Glutamatergic neuron (in vitro differentiated cells): ENCODE measurements around the gene NELFB. TPM values are rescaled to one million over a fixed set of nuclear protein-coding genes. Genes with fewer than 3 reads are reported as not detected.

Experiments used
- DNase-seq: peaks from one replicate; pipeline ENCODE4 v3.0.0; 2022
- H3K27ac Mint-ChIP-seq: one replicate; pipeline ENCODE4 v1.8.0; 2020; ENCODE audit warnings: mild to moderate bottlenecking, mixed read lengths, inconsistent platforms; ENCODE audit not compliant: unreplicated experiment
- H3K27me3 Mint-ChIP-seq: one replicate; pipeline ENCODE4 v1.8.0; 2020; ENCODE audit warnings: mild to moderate bottlenecking, moderate library complexity, mixed read lengths, inconsistent platforms; ENCODE audit not compliant: unreplicated experiment
- H3K36me3 Mint-ChIP-seq: one replicate; pipeline ENCODE4 v1.8.0; 2020; ENCODE audit warnings: mild to moderate bottlenecking, mixed read lengths, inconsistent platforms; ENCODE audit not compliant: unreplicated experiment
- H3K4me1 Mint-ChIP-seq: one replicate; pipeline ENCODE4 v1.8.0; 2020; ENCODE audit warnings: mild to moderate bottlenecking, low read depth, mixed read lengths, inconsistent platforms; ENCODE audit not compliant: unreplicated experiment
- H3K4me3 Mint-ChIP-seq: one replicate; pipeline ENCODE4 v1.8.0; 2020; ENCODE audit warnings: mild to moderate bottlenecking, mixed read lengths, inconsistent platforms; ENCODE audit not compliant: unreplicated experiment
- H3K9me3 Mint-ChIP-seq: one replicate; pipeline ENCODE4 v1.8.0; 2020; ENCODE audit warnings: mild to moderate bottlenecking, moderate library complexity, mixed read lengths, inconsistent platforms; ENCODE audit not compliant: unreplicated experiment
- total RNA-seq: library from RNA; stranded (reverse); fragmentation: NEBNext Ultra II Directional; extraction: Animal tissue kit (Norgen Biotek cat#: 25700); gene quantifications from one replicate; pipeline ENCODE4 v1.2.1, GENCODE V29; 2021; ENCODE audit not compliant: unreplicated experiment
- TF ChIP-seq, protein P1 (sequence below): fragments of 200-600 bp; sonication (generic); IDR thresholded peaks from one replicate; pipeline ENCODE4 v1.5.0; 2021; ENCODE audit not compliant: partially characterized antibody, unreplicated experiment

The NELFB gene
- total RNA-seq, 1 donor from 2014 or later = 48.5 TPM

DNA sequence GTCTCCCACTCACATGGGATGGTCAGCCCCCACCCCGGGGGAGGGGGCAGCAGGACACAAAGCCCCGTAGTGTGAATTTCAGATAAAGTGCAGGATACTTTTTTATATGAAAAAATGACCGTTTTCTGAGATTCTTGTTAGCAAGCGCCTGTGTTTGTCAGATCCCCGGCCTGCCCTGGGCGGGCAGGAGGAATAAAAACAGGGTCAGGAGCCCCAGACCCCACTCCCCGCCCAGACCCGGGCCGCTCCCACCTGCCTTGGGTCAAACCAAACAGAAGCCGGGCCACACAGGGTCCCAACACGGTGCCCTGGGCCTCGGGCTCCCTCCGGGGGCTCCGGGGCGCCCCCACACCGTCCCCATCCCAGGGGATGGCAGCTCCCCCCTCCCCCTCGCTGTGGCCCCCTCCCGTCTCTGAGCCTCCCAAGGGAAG lies 60.5 kb downstream of the NELFB start:
- Mint-ChIP-seq H3K27ac (no peak overlapping the region), H3K4me1 (peaks cover 5% of the 10 kb centered on the region), H3K36me3 (no peaks in the 10 kb centered on the region), H3K4me3 (no peak overlapping the region), H3K9me3 (no peaks in the 10 kb centered on the region), H3K27me3 (no peaks in the 10 kb centered on the region)
- peak; percentile 19 for DNase-seq
- TF ChIP-seq, protein P1, sequence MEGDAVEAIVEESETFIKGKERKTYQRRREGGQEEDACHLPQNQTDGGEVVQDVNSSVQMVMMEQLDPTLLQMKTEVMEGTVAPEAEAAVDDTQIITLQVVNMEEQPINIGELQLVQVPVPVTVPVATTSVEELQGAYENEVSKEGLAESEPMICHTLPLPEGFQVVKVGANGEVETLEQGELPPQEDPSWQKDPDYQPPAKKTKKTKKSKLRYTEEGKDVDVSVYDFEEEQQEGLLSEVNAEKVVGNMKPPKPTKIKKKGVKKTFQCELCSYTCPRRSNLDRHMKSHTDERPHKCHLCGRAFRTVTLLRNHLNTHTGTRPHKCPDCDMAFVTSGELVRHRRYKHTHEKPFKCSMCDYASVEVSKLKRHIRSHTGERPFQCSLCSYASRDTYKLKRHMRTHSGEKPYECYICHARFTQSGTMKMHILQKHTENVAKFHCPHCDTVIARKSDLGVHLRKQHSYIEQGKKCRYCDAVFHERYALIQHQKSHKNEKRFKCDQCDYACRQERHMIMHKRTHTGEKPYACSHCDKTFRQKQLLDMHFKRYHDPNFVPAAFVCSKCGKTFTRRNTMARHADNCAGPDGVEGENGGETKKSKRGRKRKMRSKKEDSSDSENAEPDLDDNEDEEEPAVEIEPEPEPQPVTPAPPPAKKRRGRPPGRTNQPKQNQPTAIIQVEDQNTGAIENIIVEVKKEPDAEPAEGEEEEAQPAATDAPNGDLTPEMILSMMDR = no peak

DNA sequence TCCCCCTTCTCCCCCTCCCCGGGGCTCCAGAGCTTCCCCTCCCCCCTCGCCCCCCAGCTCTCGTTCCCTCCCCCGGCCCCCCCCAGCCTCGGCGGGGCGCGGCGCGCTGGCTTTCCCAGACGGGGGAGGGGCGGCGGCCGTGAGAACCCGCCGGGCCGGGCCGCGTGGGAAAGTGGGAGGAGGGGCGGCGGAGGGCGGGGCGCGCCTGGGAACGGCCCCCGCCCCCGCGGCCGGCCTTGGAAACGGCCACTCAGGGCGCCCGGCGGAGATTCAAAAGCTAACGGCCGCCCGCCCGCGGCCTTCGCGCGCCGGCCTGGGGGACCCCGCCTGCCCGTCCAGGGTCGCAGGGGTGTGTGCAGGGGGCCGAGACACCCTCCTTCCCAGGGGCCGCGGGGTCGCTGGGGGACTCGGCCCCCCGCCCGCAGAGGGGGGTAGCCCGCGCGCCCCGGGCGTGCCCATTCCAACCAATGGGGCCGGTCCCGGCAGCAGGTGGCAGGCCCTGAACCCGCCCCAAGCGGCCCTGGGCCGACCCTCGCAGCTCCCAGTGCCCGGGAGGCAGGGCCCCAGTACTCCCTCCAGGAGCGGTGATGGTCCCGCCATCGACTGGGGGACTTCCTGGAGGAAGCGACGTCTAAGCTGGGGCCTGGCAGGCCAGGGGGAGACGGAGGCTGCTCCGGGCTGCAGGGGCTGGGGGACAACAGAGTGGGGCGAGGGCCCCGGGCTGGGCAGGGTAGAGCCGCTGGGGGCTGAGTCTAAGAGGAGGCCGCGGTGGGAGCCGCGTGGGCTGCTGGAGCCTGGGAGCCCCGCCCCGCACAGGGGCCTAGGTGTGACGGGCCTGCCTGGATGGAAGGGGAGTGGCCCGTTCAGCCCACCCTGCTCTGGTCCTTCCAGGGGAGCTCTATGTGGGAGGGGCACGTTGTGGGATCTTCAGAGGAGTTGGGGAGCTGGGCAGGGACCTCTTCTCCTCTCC lies 61.2 kb downstream of the NELFB start:
- TF ChIP-seq, protein P1 = no peak
- Mint-ChIP-seq H3K9me3 (no peaks in the 10 kb centered on the region), H3K27ac (no peak overlapping the region), H3K4me1 (peaks cover 5% of the 10 kb centered on the region), H3K4me3 (no peak overlapping the region), H3K36me3 (no peaks in the 10 kb centered on the region), H3K27me3 (no peaks in the 10 kb centered on the region)
- DNase-seq = peak; percentile 73

DNA sequence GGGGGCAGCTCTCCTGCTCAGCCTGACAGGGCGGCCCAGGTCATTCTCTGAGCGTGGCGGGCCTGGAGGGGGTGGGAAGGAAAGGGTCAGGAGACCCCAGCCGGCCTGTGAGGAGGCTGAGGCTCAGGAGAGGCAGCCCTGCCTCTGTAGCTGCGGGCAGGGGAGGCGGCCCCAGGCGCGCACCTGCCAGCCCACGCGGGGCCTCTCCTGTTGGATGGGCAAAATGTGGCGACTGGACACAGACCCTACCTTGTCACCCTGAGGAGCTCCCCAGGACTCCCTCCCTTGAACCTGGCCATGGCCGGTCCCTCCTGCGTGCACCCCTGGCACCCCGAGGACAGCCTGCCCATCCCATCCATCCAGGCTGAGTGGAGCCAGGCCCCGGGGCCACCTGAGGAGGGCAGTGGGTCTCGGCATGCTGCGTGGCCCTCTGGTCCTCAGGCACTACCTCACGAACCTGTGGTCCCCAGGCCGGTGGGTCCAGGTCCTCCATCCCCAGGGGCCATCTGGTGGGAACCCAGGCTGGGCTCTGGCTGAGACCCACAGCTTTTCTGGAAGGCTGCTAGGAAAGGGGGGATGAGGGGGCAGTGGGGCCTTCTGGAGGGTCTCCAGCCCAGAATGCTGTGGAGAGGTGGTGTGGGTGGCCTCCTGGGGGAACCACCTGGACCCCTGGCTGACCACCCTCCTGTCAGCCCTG lies 62.0 kb downstream of the NELFB start:
- H3K9me3 Mint-ChIP-seq = peaks cover 2% of the 10 kb centered on the region

DNA sequence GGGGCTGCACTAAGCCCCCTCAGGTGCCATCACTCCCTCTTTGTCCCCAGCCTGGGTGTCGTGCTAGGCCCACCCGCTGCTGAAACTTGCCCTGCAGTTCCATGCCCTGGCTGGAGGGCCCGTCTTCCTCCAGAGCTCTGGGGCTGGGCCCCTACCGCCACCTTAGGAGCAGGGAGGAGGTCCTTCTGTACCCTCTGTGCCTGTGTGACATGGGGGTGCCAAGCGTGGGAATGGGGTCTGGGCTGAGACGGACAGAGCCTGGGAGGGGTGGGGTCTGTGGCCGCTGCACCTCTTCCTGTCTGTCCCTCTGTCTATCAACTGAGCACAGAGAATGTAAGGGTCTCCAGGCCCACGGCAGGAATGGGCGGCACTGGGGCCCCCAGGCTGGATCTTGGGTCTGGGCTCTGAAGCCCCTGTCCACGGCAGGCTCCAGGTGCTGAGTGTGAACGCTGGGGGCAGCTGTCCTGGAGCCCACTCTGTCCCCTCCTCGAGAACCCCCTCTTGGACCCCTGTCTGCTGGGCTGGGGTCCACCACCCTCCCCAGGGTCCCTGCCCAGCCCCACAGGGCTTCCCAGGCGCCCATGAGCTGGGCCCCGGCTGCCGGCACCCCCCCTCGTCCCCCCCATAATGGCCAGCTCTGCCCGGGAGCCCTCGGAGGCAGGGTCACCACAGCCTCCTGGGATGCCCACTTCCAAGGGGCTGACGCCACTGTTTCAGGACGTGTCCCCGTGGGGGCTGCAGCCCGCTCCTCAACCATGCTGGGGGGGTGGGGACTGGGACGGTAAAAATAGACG lies 62.8 kb downstream of the NELFB start:
- H3K27ac Mint-ChIP-seq = no peak overlapping the region

More for the DNA sequence above, 62.0 kb downstream of the NELFB start:
- Mint-ChIP-seq H3K27me3 (peaks cover 2% of the 10 kb centered on the region), H3K4me3 (no peak overlapping the region), H3K4me1 (peaks cover 5% of the 10 kb centered on the region), H3K36me3 (no peaks in the 10 kb centered on the region), H3K27ac (no peak overlapping the region)
- DNase-seq = no peak
- TF ChIP-seq, protein P1 = no peak

More for the DNA sequence above, 62.8 kb downstream of the NELFB start:
- DNase-seq = no peak
- Mint-ChIP-seq H3K36me3 (no peaks in the 10 kb centered on the region), H3K9me3 (peaks cover 3% of the 10 kb centered on the region), H3K27me3 (peaks cover 3% of the 10 kb centered on the region), H3K4me3 (no peak overlapping the region), H3K4me1 (peaks cover 6% of the 10 kb centered on the region)
- TF ChIP-seq, protein P1 = no peak
